Thymus (tissue), 11 donors: ENCODE measurements around the gene SLC6A13. TPM values are rescaled to one million over a fixed set of nuclear protein-coding genes. Genes with fewer than 3 reads are reported as not detected.
A peak's percentile ranks its signal among the peaks of the same experiment; 100 is the strongest.

ENCODE experiments used
- DNase-seq, 9 donors: peaks; one replicate each; pipeline ENCODE4 v3.0.0-alpha.2; 2013; ENCODE audit warnings: low spot score in 9 of 9, low read depth in 6 of 9, missing footprints in 1 of 9
- H3K27ac ChIP-seq, 2 donors: one replicate each; pipeline ENCODE4 v1.5.1; 2013; ENCODE audit warnings: control low read depth in 1 of 2, low read depth in 1 of 2, low read length in 1 of 2, mild to moderate bottlenecking in 1 of 2, moderate library complexity in 1 of 2
- H3K27me3 ChIP-seq, 2 donors: one replicate each; pipeline ENCODE4 v1.5.1; 2013; ENCODE audit warnings: low read length in 1 of 2; ENCODE audit not compliant: control insufficient read depth in 2 of 2, insufficient read depth in 1 of 2
- H3K36me3 ChIP-seq, 2 donors: one replicate each; pipeline ENCODE4 v1.5.1; 2013; ENCODE audit warnings: low read length in 1 of 2, mild to moderate bottlenecking in 1 of 2, moderate library complexity in 1 of 2; ENCODE audit not compliant: control insufficient read depth in 2 of 2, insufficient read depth in 2 of 2
- H3K4me1 ChIP-seq, 2 donors: one replicate each; pipeline ENCODE4 v1.5.1; 2013; ENCODE audit warnings: low read length in 2 of 2; ENCODE audit not compliant: control insufficient read depth in 2 of 2, insufficient read depth in 2 of 2
- H3K4me3 ChIP-seq, 2 donors: one replicate each; pipeline ENCODE4 v1.5.1; 2013; ENCODE audit warnings: low read length in 2 of 2, control low read depth in 1 of 2, mild to moderate bottlenecking in 1 of 2
- H3K9me3 ChIP-seq, 2 donors: one replicate each; pipeline ENCODE4 v1.5.1; 2013; ENCODE audit warnings: low read length in 1 of 2, mild to moderate bottlenecking in 1 of 2; ENCODE audit not compliant: control insufficient read depth in 2 of 2, insufficient read depth in 1 of 2
- WGBS: extraction: QIAGEN DNeasy Blood & Tissue Kit; methylation state at CpG from one replicate; pipeline ENCODE4 v1.1.7; 2013; 5-methylcytosine and 5-hydroxymethylcytosine counted together
- polyA plus RNA-seq: library from polyadenylated mRNA; stranded (reverse); fragments of 200-250 nt; gene quantifications from one replicate; pipeline ENCODE4 v1.2.3, GENCODE V29; 2013
- total RNA-seq: library from RNA; stranded (reverse); fragments of 120-200 nt; gene quantifications from one replicate; pipeline ENCODE4 v1.2.4, GENCODE V29; 2013
- donor health status: healthy.

SLC6A13 gene
- total and polyA plus RNA-seq, 2 donors = 0.28 to 2.9 TPM

- H3K4me1 ChIP-seq = no peaks in the 10 kb centered on the region
- no peak overlapping the region for H3K4me3 ChIP-seq
- 94% methylated on average over 18 of the region's 18 CpGs for WGBS
- no peak for DNase-seq
- H3K36me3 ChIP-seq = no peaks in the 10 kb centered on the region
- no peaks in the 10 kb centered on the region for H3K9me3 ChIP-seq
- peaks cover 0 to 2% of the 10 kb centered on the region in 2 donors for H3K27me3 ChIP-seq
- no peak overlapping the region for H3K27ac ChIP-seq
These were observed 37.6 kb downstream of the SLC6A13 start for GRCh38 chr12:225012-225411.

- Histone ChIP-seq H3K27me3 (no peaks in the 10 kb centered on the region), H3K4me3 (no peak overlapping the region), H3K36me3 (no peaks in the 10 kb centered on the region), H3K27ac (no peak overlapping the region), H3K9me3 (no peaks in the 10 kb centered on the region), H3K4me1 (no peaks in the 10 kb centered on the region)
- no peak for DNase-seq
- 93% methylated on average over 9 of the region's 9 CpGs for WGBS
These were observed 38.3 kb downstream of the SLC6A13 start for GRCh38 chr12:224330-224729.

GRCh38 chr12:223841-224240 lies 38.8 kb downstream of the SLC6A13 start:
- 93% methylated on average over 11 of the region's 11 CpGs for WGBS
- H3K9me3 ChIP-seq = no peaks in the 10 kb centered on the region
- H3K4me1 ChIP-seq = no peaks in the 10 kb centered on the region
- no peak overlapping the region for H3K4me3 ChIP-seq
- H3K27me3 ChIP-seq = no peaks in the 10 kb centered on the region
- H3K27ac ChIP-seq = no peak overlapping the region
- no peaks in the 10 kb centered on the region for H3K36me3 ChIP-seq
- DNase-seq = no peak

GRCh38 chr12:221736-222135 lies 40.9 kb downstream of the SLC6A13 start:
- H3K9me3 ChIP-seq = no peaks in the 10 kb centered on the region
- WGBS = 90% methylated on average over 6 of the region's 6 CpGs
- no peak overlapping the region for H3K4me3 ChIP-seq
- DNase-seq = no peak
- H3K36me3 ChIP-seq = no peaks in the 10 kb centered on the region
- H3K4me1 ChIP-seq = no peaks in the 10 kb centered on the region
- no peak overlapping the region for H3K27ac ChIP-seq
- no peaks in the 10 kb centered on the region for H3K27me3 ChIP-seq

GRCh38 chr12:220946-221550 lies 41.6 kb downstream of the SLC6A13 start:
- Histone ChIP-seq H3K9me3 (no peaks in the 10 kb centered on the region), H3K4me3 (no peak overlapping the region), H3K36me3 (no peaks in the 10 kb centered on the region), H3K27me3 (no peaks in the 10 kb centered on the region), H3K4me1 (no peaks in the 10 kb centered on the region), H3K27ac (no peak overlapping the region)
- DNase-seq = no peak
- 96% methylated on average over 19 of the region's 19 CpGs for WGBS

- no peaks in the 10 kb centered on the region for H3K4me1 ChIP-seq
- DNase-seq = no peak
- H3K36me3 ChIP-seq = no peaks in the 10 kb centered on the region
- H3K9me3 ChIP-seq = no peaks in the 10 kb centered on the region
- H3K4me3 ChIP-seq = no peak overlapping the region
- H3K27me3 ChIP-seq = no peaks in the 10 kb centered on the region
- 92% methylated on average over 6 of the region's 6 CpGs for WGBS
- H3K27ac ChIP-seq = no peak overlapping the region
These were observed 42.1 kb downstream of the SLC6A13 start for GRCh38 chr12:220491-220890.

GRCh38 chr12:219891-220352 lies 42.7 kb downstream of the SLC6A13 start:
- Histone ChIP-seq H3K36me3 (no peaks in the 10 kb centered on the region), H3K4me3 (no peak overlapping the region), H3K27me3 (no peaks in the 10 kb centered on the region), H3K9me3 (no peaks in the 10 kb centered on the region), H3K27ac (no peak overlapping the region), H3K4me1 (no peaks in the 10 kb centered on the region)
- DNase-seq = peak in 8 of 9 donors; percentile 1 to 52 (median 34)
- 15% methylated on average over 17 of the region's 17 CpGs for WGBS

- Histone ChIP-seq H3K27ac (no peak overlapping the region), H3K4me1 (no peaks in the 10 kb centered on the region), H3K27me3 (peaks cover 0 to 3% of the 10 kb centered on the region in 2 donors), H3K9me3 (no peaks in the 10 kb centered on the region), H3K4me3 (no peak overlapping the region), H3K36me3 (no peaks in the 10 kb centered on the region)
- no peak for DNase-seq
- 90% methylated on average over 30 of the region's 30 CpGs for WGBS
These were observed 43.7 kb downstream of the SLC6A13 start for GRCh38 chr12:218728-219590.

GRCh38 chr12:218221-218620 lies 44.4 kb downstream of the SLC6A13 start:
- H3K36me3 ChIP-seq = no peaks in the 10 kb centered on the region
- no peaks in the 10 kb centered on the region for H3K4me1 ChIP-seq
- WGBS = 96% methylated on average over 5 of the region's 5 CpGs

More at GRCh38 chr12:218221-218620, 44.4 kb downstream of the SLC6A13 start:
- Histone ChIP-seq H3K9me3 (no peaks in the 10 kb centered on the region), H3K27ac (no peak overlapping the region), H3K4me3 (no peak overlapping the region), H3K27me3 (peaks cover 0 to 10% of the 10 kb centered on the region in 2 donors)
- DNase-seq = no peak
